Activated CD8-positive, alpha-beta T cell treated with anti-CD3 and anti-CD28 coated beads for 36 hours (primary cell): ENCODE measurements around the gene MARCHF4. TPM values are rescaled to one million over a fixed set of nuclear protein-coding genes. Genes with fewer than 3 reads are reported as not detected.

ENCODE experiments used
- ATAC-seq: fragments of 200-7000 bp; cut with Tn5 transposase; one replicate; pipeline ENCODE4 v1.10.0; 2021; ENCODE audit warnings: mild to moderate bottlenecking, moderate library complexity
- CTCF ChIA-PET: fragments of 350-600 bp; sonication (Branson Sonifier 250); formaldehyde crosslinking; loops from one replicate; lab custom pipeline; 2021; ENCODE audit warnings: antibody characterized with exemption; lab: Charles Lee
- POLR2A ChIA-PET: fragments of 350-600 bp; sonication (Branson Sonifier 250); formaldehyde crosslinking; loops from one replicate; lab custom pipeline; 2021; ENCODE audit warnings: antibody characterized with exemption; lab: Charles Lee
- DNase-seq: peaks from one replicate; pipeline ENCODE4 v3.0.0-alpha.2; 2020
- H3K27ac Mint-ChIP-seq: one replicate; pipeline ENCODE4 v1.8.0; 2021; ENCODE audit warnings: mild to moderate bottlenecking, mixed read lengths
- H3K27me3 Mint-ChIP-seq: one replicate; pipeline ENCODE4 v1.8.0; 2021; ENCODE audit warnings: mixed read lengths
- H3K36me3 Mint-ChIP-seq: one replicate; pipeline ENCODE4 v1.8.0; 2021; ENCODE audit warnings: low read depth, mixed read lengths
- H3K4me1 Mint-ChIP-seq: one replicate; pipeline ENCODE4 v1.8.0; 2021; ENCODE audit warnings: low read depth, mixed read lengths
- H3K4me3 Mint-ChIP-seq: one replicate; pipeline ENCODE4 v1.8.0; 2021; ENCODE audit warnings: mild to moderate bottlenecking, moderate library complexity, mixed read lengths
- H3K9me3 Mint-ChIP-seq: one replicate; pipeline ENCODE4 v1.8.0; 2021; ENCODE audit warnings: mixed read lengths
- CTCF ChIP-seq: fragments of 200-600 bp; IDR thresholded peaks from one replicate; pipeline ENCODE4 v1.8.0; 2022; ENCODE audit warnings: antibody characterized with exemption, mild to moderate bottlenecking
- intact Hi-C: fragments of 100-400 bp; cut with micrococcal nuclease; formaldehyde crosslinking; loops from one replicate; pipeline ENCODE4 v1.10.0; 2022
- total RNA-seq, 2 experiments: library from RNA; stranded (reverse); gene quantifications; one replicate each; pipeline ENCODE4 v1.2.3, GENCODE V29; 2021

The MARCHF4 gene
- total RNA-seq, 2 experiments from 2014 or later, result not detected

GRCh38 chr2:216344206-216344949 is 27.9 kb downstream of the MARCHF4 start:
- H3K27me3 Mint-ChIP-seq, result no peaks in the 10 kb centered on the region
- ATAC-seq, result no peak
- no peaks in the 10 kb centered on the region for H3K36me3 Mint-ChIP-seq
- no peak for DNase-seq
- H3K9me3 Mint-ChIP-seq, result no peaks in the 10 kb centered on the region
- ChIA-PET POLR2A (no interaction called here), CTCF (interaction anchor here (1.0 kb wide), 1 partner anchor 9 kb away, joined by 3 read pairs; no protein-coding TSS in a partner anchor)
- H3K4me1 Mint-ChIP-seq, result peaks cover 40% of the 10 kb centered on the region
- no peak overlapping the region for H3K4me3 Mint-ChIP-seq
- no peak for TF ChIP-seq CTCF
- H3K27ac Mint-ChIP-seq, result no peak overlapping the region
- intact Hi-C loops, result loop anchor here (10.0 kb wide), 1 partner anchor 120 kb away; no protein-coding TSS in a partner anchor

GRCh38 chr2:216343221-216343980 is 28.9 kb downstream of the MARCHF4 start:
- ATAC-seq, result no peak
- Mint-ChIP-seq H3K36me3 (no peaks in the 10 kb centered on the region), H3K27me3 (no peaks in the 10 kb centered on the region), H3K27ac (no peak overlapping the region), H3K4me1 (peaks cover 31% of the 10 kb centered on the region), H3K9me3 (no peaks in the 10 kb centered on the region), H3K4me3 (no peak overlapping the region)
- ChIA-PET POLR2A (no interaction called here), CTCF (interaction anchor here (1.0 to 1.7 kb wide), 2 partner anchors 10 to 61 kb away, joined by 3 to 5 read pairs; no protein-coding TSS in a partner anchor)
- intact Hi-C loops, result loop anchor here (10.0 kb wide), 1 partner anchor 119 kb away; no protein-coding TSS in a partner anchor
- DNase-seq, result no peak
- no peak for TF ChIP-seq CTCF

- peak; percentile 78 for ATAC-seq
- TF ChIP-seq CTCF, result no peak
- no peaks in the 10 kb centered on the region for H3K27me3 Mint-ChIP-seq
- no peak overlapping the region for H3K4me3 Mint-ChIP-seq
- CTCF ChIA-PET, result interaction anchor here (0.8 kb wide), 1 partner anchor 68 kb away, joined by 3 read pairs; no protein-coding TSS in a partner anchor
- peaks cover 14% of the 10 kb centered on the region for H3K4me1 Mint-ChIP-seq
- no peaks in the 10 kb centered on the region for H3K36me3 Mint-ChIP-seq
- no peaks in the 10 kb centered on the region for H3K9me3 Mint-ChIP-seq
- peak; percentile 36 for DNase-seq
- POLR2A ChIA-PET, result interaction anchor here (1.1 kb wide), 1 partner anchor 9 kb away, joined by 3 read pairs; no protein-coding TSS in a partner anchor
- intact Hi-C loops, result loop anchor here (10.0 kb wide), 1 partner anchor 116 kb away; no protein-coding TSS in a partner anchor
- no peak overlapping the region for H3K27ac Mint-ChIP-seq
Observed at GRCh38 chr2:216341121-216341520, 31.2 kb downstream of the MARCHF4 start.

- Mint-ChIP-seq H3K36me3 (no peaks in the 10 kb centered on the region), H3K4me3 (no peak overlapping the region), H3K4me1 (peaks cover 14% of the 10 kb centered on the region), H3K27me3 (no peaks in the 10 kb centered on the region), H3K27ac (no peak overlapping the region), H3K9me3 (no peaks in the 10 kb centered on the region)
- no peak for DNase-seq
- ChIA-PET CTCF (interaction anchor here (0.8 kb wide), 1 partner anchor 69 kb away, joined by 3 read pairs; no protein-coding TSS in a partner anchor), POLR2A (interaction anchor here (1.1 kb wide), 1 partner anchor 10 kb away, joined by 3 read pairs; no protein-coding TSS in a partner anchor)
- no peak for TF ChIP-seq CTCF
- intact Hi-C loops, result loop anchor here (10.0 kb wide), 1 partner anchor 115 kb away; no protein-coding TSS in a partner anchor
- ATAC-seq, result no peak
Observed at GRCh38 chr2:216340280-216340631, 32.0 kb downstream of the MARCHF4 start.
